OCI-LY7 (cell line): Measurements from ENCODE around the gene SLC35A5. TPM values are rescaled to one million over a fixed set of nuclear protein-coding genes. Genes with fewer than 3 reads are reported as not detected.

Source experiments
- BruUV-seq: library from RNA; stranded (reverse); fragments of 400-500 nt; replicated peaks from 2 replicates; lab custom pipeline; 2021; lab: Mats Ljungman, UMichigan
- CTCF ChIA-PET: fragments of 300-600 bp; sonication (Branson Sonifier 250); formaldehyde crosslinking; loops from one replicate; lab custom pipeline; 2022; ENCODE audit warnings: antibody characterized with exemption; ENCODE audit not compliant: unreplicated experiment; lab: Charles Lee
- POLR2A ChIA-PET: fragments of 300-600 bp; sonication (Branson Sonifier 250); formaldehyde crosslinking; loops from one replicate; lab custom pipeline; 2022; ENCODE audit warnings: antibody characterized with exemption; lab: Charles Lee
- DNase-seq: peaks from one replicate; pipeline ENCODE4 v3.0.0-alpha.2; 2015; ENCODE audit warnings: low spot score
- H2AFZ ChIP-seq: fragments of 200-600 bp; sonication (generic), shearing (Covaris generic); 2 replicates; pipeline ENCODE4 v1.6.1; 2014; ENCODE audit warnings: mild to moderate bottlenecking, antibody characterized with exemption, low read length, moderate library complexity
- H3K27ac ChIP-seq: fragments of 200-600 bp; sonication (generic); 2 replicates; pipeline ENCODE4 v1.5.1; 2014; ENCODE audit warnings: mixed run types, low read depth, mild to moderate bottlenecking, moderate library complexity, low read length, inconsistent platforms; ENCODE audit not compliant: poor library complexity, severe bottlenecking
- H3K36me3 ChIP-seq: fragments of 200-600 bp; sonication (generic); 2 replicates; pipeline ENCODE4 v1.6.1; 2014; ENCODE audit warnings: mild to moderate bottlenecking, antibody characterized with exemption, low read length, moderate library complexity, mixed read lengths; ENCODE audit not compliant: insufficient read depth
- H3K4me1 ChIP-seq: fragments of 200-600 bp; sonication (generic); 2 replicates; pipeline ENCODE4 v1.5.1; 2014; ENCODE audit warnings: mild to moderate bottlenecking, low read length; ENCODE audit not compliant: insufficient read depth, poor library complexity, severe bottlenecking
- H3K4me2 ChIP-seq: fragments of 200-600 bp; sonication (generic); 2 replicates; pipeline ENCODE4 v1.6.1; 2014; ENCODE audit warnings: mild to moderate bottlenecking, low read length
- H3K4me3 ChIP-seq: fragments of 200-600 bp; sonication (generic); 2 replicates; pipeline ENCODE4 v1.5.1; 2014; ENCODE audit warnings: mild to moderate bottlenecking, low read depth, low read length; ENCODE audit not compliant: poor library complexity, severe bottlenecking
- H3K79me2 ChIP-seq: fragments of 200-600 bp; sonication (generic); 2 replicates; pipeline ENCODE4 v1.6.1; 2016; ENCODE audit warnings: low read depth, mild to moderate bottlenecking, low read length, moderate library complexity, mixed read lengths; ENCODE audit not compliant: insufficient read depth
- H3K9me2 ChIP-seq: fragments of 200-600 bp; sonication (generic); 2 replicates; pipeline ENCODE4 v1.6.1; 2016; ENCODE audit warnings: mild to moderate bottlenecking, low read length, mixed read lengths; ENCODE audit not compliant: insufficient read depth
- H3K9me3 ChIP-seq: fragments of 200-600 bp; sonication (generic); 2 replicates; pipeline ENCODE4 v1.6.1; 2014; ENCODE audit warnings: mild to moderate bottlenecking, mixed run types, low read length, mixed read lengths
- H4K20me1 ChIP-seq: fragments of 200-600 bp; sonication (generic); 2 replicates; pipeline ENCODE4 v1.6.1; 2014; ENCODE audit warnings: mild to moderate bottlenecking, antibody characterized with exemption, low read length, moderate library complexity, mixed read lengths; ENCODE audit not compliant: insufficient read depth
- EZH2phosphoT487 ChIP-seq: fragments of 200-600 bp; sonication (generic); IDR thresholded peaks from 2 replicates; pipeline ENCODE4 v1.6.1; 2018; ENCODE audit warnings: low read depth, borderline replicate concordance, mild to moderate bottlenecking, mixed run types, antibody characterized with exemption, low read length, moderate library complexity, mixed read lengths
- intact Hi-C: fragments of 100-400 bp; cut with micrococcal nuclease; formaldehyde crosslinking; loops from one replicate; pipeline ENCODE4 v1.10.0; 2022; ENCODE audit not compliant: unreplicated experiment
- total RNA-seq, 2 experiments: library from RNA; depleted of rRNA in 1 of 2; stranded (reverse); fragments of >200 nt in 1 of 2; shearing (Covaris generic) in 1 of 2; gene quantifications; 2 replicates each; pipeline ENCODE4 v1.2.3, GENCODE V29; 2014 to 2022
- TF ChIP-seq, protein P1 (sequence below): fragments of 200-600 bp; sonication (generic); conservative IDR thresholded peaks from 2 replicates; pipeline ENCODE4 v1.5.1; 2014; ENCODE audit warnings: mild to moderate bottlenecking, antibody characterized with exemption, low read length, moderate library complexity, mixed read lengths

The SLC35A5 gene
- total RNA-seq, 2 experiments from 2014 or later = 12.4 to 22.7 TPM

DNA sequence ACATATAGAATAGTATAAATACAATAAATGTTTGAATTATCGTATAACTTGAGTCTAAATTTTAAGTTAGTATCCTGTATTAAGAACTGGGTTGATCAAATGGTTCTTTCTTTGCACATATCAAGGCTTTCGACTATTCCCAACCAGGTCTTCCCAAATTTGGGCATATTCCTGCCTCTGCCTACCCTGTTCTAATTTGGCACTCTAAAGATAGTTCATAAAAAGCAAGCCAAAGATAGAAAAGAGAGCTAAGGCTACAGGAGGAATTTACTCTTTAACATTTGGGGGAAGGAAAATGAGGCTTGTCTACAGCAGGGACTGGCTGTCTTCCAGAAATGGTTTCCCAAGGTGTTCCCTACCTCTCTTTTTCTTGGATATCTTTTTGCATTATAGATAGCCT, 36.1 kb downstream of the SLC35A5 start:
- DNase-seq = no peak
- H4K20me1 ChIP-seq = no peaks in the 10 kb centered on the region
- no peaks in the 10 kb centered on the region for H3K9me2 ChIP-seq
- no peak overlapping the region for H2AFZ ChIP-seq
- no peaks in the 10 kb centered on the region for H3K9me3 ChIP-seq
- intact Hi-C loops = no loop called here
- H3K36me3 ChIP-seq = peaks cover 7% of the 10 kb centered on the region
- H3K27ac ChIP-seq = no peak overlapping the region
- no peak overlapping the region for H3K4me3 ChIP-seq
- CTCF ChIA-PET = no interaction called here
- H3K79me2 ChIP-seq = no peaks in the 10 kb centered on the region
- no peak overlapping the region for H3K4me2 ChIP-seq
- TF ChIP-seq, protein P1, sequence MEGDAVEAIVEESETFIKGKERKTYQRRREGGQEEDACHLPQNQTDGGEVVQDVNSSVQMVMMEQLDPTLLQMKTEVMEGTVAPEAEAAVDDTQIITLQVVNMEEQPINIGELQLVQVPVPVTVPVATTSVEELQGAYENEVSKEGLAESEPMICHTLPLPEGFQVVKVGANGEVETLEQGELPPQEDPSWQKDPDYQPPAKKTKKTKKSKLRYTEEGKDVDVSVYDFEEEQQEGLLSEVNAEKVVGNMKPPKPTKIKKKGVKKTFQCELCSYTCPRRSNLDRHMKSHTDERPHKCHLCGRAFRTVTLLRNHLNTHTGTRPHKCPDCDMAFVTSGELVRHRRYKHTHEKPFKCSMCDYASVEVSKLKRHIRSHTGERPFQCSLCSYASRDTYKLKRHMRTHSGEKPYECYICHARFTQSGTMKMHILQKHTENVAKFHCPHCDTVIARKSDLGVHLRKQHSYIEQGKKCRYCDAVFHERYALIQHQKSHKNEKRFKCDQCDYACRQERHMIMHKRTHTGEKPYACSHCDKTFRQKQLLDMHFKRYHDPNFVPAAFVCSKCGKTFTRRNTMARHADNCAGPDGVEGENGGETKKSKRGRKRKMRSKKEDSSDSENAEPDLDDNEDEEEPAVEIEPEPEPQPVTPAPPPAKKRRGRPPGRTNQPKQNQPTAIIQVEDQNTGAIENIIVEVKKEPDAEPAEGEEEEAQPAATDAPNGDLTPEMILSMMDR = no peak
- no peak for TF ChIP-seq EZH2phosphoT487
- BruUV-seq = no TSS peak
- no peaks in the 10 kb centered on the region for H3K4me1 ChIP-seq
- POLR2A ChIA-PET = no interaction called here

DNA sequence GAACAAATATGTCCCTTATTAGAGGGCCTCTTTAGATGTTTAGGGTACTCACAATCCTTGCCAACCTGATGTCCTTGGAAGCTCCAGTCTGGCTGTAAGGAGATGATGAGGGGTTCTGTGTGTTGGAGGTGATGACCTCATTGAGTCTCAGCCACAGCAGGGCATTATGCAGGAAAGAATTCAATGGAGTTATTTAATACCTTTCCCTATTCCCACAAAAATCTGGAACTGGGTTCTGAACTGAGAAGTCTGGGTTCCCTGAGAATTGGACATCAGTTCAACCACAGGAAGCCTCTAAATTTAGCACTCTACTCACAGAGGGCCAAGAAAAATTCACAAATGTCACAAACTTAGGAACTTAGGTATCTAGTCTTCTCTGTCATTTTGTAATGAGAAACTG, 36.9 kb downstream of the SLC35A5 start:
- DNase-seq = no peak
- no TSS peak for BruUV-seq
- H3K9me3 ChIP-seq = no peaks in the 10 kb centered on the region

DNA sequence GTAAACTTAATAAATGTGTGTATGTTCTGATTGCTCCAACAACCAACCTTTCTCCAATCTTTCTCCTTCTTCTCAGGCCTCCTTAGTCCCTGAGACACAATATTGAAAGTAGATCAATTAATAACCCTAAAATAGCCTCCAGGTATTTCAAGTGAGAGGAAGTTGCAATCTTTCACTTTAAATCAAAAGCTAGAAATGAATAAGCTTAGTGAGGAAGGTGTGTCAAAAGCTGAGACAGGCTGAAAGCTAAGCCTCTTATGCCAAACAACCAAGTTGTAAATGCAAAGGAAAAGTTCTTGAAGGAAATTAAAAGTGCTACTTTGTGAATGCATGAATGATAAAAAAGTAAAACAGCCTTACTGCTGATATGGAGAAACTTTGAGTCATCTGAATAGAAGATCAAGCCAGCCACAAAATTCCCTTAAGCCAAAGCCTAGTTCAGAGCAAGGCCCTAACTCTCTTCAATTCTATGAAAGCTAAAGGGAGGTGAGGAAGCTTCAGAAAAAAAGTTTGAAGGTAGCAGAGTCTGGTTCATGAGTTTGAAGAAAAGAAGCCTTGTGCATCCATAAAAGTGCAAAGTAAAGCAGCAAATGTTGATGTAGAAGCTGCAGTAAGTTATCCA, 40.5 kb downstream of the SLC35A5 start:
- H3K4me1 ChIP-seq = no peaks in the 10 kb centered on the region
- no peak overlapping the region for H3K4me3 ChIP-seq
- DNase-seq = no peak
- intact Hi-C loops = no loop called here
- no peaks in the 10 kb centered on the region for H3K36me3 ChIP-seq
- TF ChIP-seq EZH2phosphoT487 = no peak
- TF ChIP-seq, protein P1 = no peak
- H2AFZ ChIP-seq = no peak overlapping the region
- H3K27ac ChIP-seq = no peak overlapping the region
- ChIA-PET CTCF (no interaction called here), POLR2A (interaction anchor here (1.0 kb wide), 2 partner anchors 10 to 37 kb away, joined by 4 to 8 read pairs; no protein-coding TSS in a partner anchor)
- H3K4me2 ChIP-seq = no peak overlapping the region
- no TSS peak for BruUV-seq
- H4K20me1 ChIP-seq = no peaks in the 10 kb centered on the region
- no peaks in the 10 kb centered on the region for H3K79me2 ChIP-seq
- H3K9me2 ChIP-seq = no peaks in the 10 kb centered on the region
- no peaks in the 10 kb centered on the region for H3K9me3 ChIP-seq

More for the DNA sequence above, 36.9 kb downstream of the SLC35A5 start:
- TF ChIP-seq EZH2phosphoT487 = no peak
- TF ChIP-seq, protein P1 = no peak
- H3K27ac ChIP-seq = no peak overlapping the region
- no peaks in the 10 kb centered on the region for H3K4me1 ChIP-seq
- H2AFZ ChIP-seq = no peak overlapping the region
- H3K4me2 ChIP-seq = no peak overlapping the region
- intact Hi-C loops = no loop called here
- H3K79me2 ChIP-seq = no peaks in the 10 kb centered on the region
- no peaks in the 10 kb centered on the region for H3K9me2 ChIP-seq
- no peaks in the 10 kb centered on the region for H4K20me1 ChIP-seq
- H3K36me3 ChIP-seq = no peaks in the 10 kb centered on the region; the same call in 1 of the 2 replicates
- ChIA-PET POLR2A (no interaction called here), CTCF (no interaction called here)
- no peak overlapping the region for H3K4me3 ChIP-seq
